ENCODE measurements around the gene CFAP20DC.

The CFAP20DC gene

DNA sequence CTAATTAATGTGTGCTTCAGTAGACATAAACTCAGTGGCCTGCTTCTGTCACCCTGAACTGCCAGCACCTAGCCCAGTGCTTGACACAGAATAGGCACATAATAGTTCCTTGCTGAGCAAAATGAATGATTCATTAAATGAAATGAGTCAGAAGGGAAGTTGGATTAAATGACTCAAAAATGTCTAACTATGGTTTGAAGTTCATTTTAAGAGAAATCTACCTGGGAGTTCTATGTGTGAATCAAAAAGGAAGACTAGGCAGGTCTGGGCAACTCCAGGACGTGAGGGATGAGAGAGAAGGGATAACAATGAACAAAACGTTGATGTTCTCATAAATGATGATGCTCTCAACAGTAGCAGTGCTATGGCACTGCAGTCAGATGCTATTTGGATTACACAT lies 175.0 kb downstream of the CFAP20DC start:
- Mint-ChIP-seq H3K27ac (no peak overlapping the region), H3K9me3 (no peaks in the 10 kb centered on the region), H3K36me3 (ENCODE audit: low read depth) (no peaks in the 10 kb centered on the region), H3K4me1 (no peaks in the 10 kb centered on the region), H3K27me3 (ENCODE audit: low read depth, poor library complexity) (peaks cover 5% of the 10 kb centered on the region), H3K4me3 (no peak overlapping the region)
- no peak for DNase-seq
- TF ChIP-seq, protein P1, sequence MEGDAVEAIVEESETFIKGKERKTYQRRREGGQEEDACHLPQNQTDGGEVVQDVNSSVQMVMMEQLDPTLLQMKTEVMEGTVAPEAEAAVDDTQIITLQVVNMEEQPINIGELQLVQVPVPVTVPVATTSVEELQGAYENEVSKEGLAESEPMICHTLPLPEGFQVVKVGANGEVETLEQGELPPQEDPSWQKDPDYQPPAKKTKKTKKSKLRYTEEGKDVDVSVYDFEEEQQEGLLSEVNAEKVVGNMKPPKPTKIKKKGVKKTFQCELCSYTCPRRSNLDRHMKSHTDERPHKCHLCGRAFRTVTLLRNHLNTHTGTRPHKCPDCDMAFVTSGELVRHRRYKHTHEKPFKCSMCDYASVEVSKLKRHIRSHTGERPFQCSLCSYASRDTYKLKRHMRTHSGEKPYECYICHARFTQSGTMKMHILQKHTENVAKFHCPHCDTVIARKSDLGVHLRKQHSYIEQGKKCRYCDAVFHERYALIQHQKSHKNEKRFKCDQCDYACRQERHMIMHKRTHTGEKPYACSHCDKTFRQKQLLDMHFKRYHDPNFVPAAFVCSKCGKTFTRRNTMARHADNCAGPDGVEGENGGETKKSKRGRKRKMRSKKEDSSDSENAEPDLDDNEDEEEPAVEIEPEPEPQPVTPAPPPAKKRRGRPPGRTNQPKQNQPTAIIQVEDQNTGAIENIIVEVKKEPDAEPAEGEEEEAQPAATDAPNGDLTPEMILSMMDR (IDR thresholded peaks at IDR 0.05), result no peak

DNA sequence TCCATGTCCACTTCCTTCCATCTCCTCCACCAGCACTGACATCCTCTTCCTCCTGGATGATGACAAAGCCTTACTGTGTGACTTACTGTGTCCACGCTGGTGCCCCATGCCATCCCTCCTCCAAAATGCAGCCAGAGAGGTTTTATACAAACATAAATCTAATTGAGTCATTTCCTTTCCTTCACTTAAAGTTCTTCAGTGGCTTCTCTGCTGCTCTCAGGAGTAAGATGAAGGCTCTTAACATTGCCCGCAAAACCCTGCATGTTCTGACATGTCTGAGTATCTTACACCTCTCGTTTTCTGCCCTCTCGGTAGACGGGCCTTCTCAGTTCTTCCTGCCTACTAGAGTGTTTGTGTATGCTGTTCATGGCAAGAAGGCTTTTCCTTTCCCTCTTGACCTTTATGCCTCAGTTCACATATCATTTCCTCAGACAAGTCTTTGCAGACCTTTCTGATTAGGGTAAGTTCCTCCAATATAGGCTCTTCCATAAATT lies 175.5 kb downstream of the CFAP20DC start:
- Mint-ChIP-seq H3K36me3 (ENCODE audit: low read depth) (no peaks in the 10 kb centered on the region), H3K9me3 (no peaks in the 10 kb centered on the region), H3K4me1 (no peaks in the 10 kb centered on the region), H3K4me3 (no peak overlapping the region), H3K27me3 (ENCODE audit: low read depth, poor library complexity) (peaks cover 5% of the 10 kb centered on the region), H3K27ac (no peak overlapping the region)
- no peak for DNase-seq
- TF ChIP-seq, protein P1 (IDR thresholded peaks at IDR 0.05), result no peak

DNA sequence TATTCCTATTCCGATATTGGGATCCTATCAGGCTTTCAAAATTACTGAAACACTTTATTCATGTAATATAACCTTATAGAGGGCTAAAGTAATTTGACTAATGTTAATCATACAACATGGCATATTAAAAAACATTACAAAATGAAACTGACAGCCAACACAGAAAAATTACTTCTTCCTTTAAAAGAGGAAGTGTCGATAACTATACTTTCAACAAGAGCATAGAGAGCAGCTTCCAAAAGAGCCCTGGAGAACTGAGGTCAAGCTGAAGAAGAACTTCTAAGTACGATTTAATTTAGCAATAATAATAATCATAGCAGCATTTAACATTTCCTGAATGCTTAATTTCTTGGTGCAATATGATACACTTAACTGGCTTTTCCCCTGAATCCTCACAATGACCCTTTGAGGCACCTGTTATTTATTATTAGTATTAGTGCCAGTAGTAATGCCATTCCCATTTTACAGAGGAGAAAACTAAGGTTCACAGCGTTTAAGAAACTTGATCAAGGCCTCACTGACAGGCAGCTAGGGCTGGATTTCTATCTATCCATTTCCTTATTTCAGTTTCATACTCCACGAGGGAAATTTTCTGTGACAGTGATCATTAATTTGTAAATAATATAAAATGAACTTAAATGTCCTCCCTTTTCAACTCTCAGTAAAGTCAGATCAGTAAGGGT lies 181.6 kb downstream of the CFAP20DC start:
- H3K4me3 Mint-ChIP-seq, result no peak overlapping the region
- no peaks in the 10 kb centered on the region for H3K9me3 Mint-ChIP-seq
- no peaks in the 10 kb centered on the region for H3K4me1 Mint-ChIP-seq
- H3K27ac Mint-ChIP-seq, result no peak overlapping the region
- no peak for DNase-seq
- no peaks in the 10 kb centered on the region for H3K36me3 Mint-ChIP-seq (ENCODE audit: low read depth)
- TF ChIP-seq, protein P1 (IDR thresholded peaks at IDR 0.05), result no peak
- no peaks in the 10 kb centered on the region for H3K27me3 Mint-ChIP-seq (ENCODE audit: low read depth, poor library complexity)

DNA sequence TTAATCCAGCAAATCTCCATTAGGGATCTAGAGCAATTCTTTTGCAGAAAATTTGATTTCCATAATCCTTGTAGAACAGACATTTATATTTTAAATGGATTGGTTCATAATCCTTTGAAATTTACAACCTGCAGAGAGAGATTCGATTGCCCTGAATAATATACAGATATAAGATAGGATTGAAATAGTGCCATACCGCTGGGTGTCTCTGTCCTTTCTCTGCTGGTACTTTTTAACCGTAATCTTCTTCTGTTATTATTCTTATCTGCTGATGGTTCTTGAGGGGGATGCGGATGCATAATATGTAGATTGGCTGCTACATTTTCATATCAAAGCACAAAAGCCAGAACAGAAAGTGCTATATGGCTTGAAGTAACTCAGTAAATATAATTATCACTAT lies 182.2 kb downstream of the CFAP20DC start:
- TF ChIP-seq, protein P1 (IDR thresholded peaks at IDR 0.05), result no peak
- no peaks in the 10 kb centered on the region for H3K9me3 Mint-ChIP-seq
- H3K36me3 Mint-ChIP-seq (ENCODE audit: low read depth), result peaks cover 4% of the 10 kb centered on the region
- no peaks in the 10 kb centered on the region for H3K27me3 Mint-ChIP-seq (ENCODE audit: low read depth, poor library complexity)
- no peak overlapping the region for H3K4me3 Mint-ChIP-seq
- no peak overlapping the region for H3K27ac Mint-ChIP-seq
- no peaks in the 10 kb centered on the region for H3K4me1 Mint-ChIP-seq
- DNase-seq, result no peak

DNA sequence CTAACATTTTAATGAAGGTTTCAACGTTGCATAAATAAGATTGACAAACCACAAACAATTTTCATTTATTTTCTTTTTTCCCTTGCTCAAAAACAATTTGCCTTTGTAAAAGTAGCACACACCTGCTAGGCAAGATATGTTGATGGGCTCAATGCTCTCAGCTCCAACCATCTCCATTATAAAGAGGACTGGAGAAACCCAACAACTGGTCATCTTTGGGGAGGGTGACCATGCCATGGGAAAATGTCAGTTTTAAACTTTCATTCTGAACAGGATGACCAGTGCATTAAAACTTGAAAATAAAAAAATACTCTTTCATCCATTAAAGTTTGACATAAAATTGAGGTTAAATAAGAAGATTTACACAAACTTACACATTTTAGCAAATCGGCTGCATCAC lies 183.7 kb downstream of the CFAP20DC start:
- H3K27me3 Mint-ChIP-seq (ENCODE audit: low read depth, poor library complexity), result no peaks in the 10 kb centered on the region
- H3K27ac Mint-ChIP-seq, result no peak overlapping the region
- peaks cover 4% of the 10 kb centered on the region for H3K36me3 Mint-ChIP-seq (ENCODE audit: low read depth)
- H3K4me3 Mint-ChIP-seq, result no peak overlapping the region
- no peaks in the 10 kb centered on the region for H3K4me1 Mint-ChIP-seq
- no peak for DNase-seq
- no peaks in the 10 kb centered on the region for H3K9me3 Mint-ChIP-seq
- TF ChIP-seq, protein P1 (IDR thresholded peaks at IDR 0.05), result no peak

DNA sequence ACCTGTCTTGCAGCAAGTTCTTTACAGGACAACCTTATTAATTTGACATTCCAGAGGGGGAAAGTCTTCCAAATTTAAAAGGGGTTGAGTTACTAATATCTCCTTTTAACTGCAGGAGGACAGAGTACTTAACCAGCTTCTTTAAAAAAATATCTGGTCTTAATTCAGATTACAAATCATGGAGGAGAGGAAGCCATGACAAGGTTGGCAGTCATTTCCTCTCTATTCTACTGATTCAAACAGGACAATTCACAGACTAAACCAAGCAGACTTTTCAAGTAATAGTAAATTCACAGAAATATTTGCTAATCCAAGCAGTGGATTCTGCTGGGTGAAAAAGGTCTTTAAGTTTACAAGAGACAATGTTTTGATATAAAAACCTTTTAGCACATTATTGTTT lies 185.3 kb downstream of the CFAP20DC start:
- Mint-ChIP-seq H3K27me3 (ENCODE audit: low read depth, poor library complexity) (no peaks in the 10 kb centered on the region), H3K9me3 (no peaks in the 10 kb centered on the region), H3K4me3 (no peak overlapping the region), H3K36me3 (ENCODE audit: low read depth) (peaks cover 4% of the 10 kb centered on the region), H3K4me1 (no peaks in the 10 kb centered on the region), H3K27ac (no peak overlapping the region)
- TF ChIP-seq, protein P1 (IDR thresholded peaks at IDR 0.05), result no peak
- no peak for DNase-seq

All from nephron progenitor cell (in vitro differentiated cells).